Measurements from ENCODE around the gene FGB. TPM values are rescaled to one million over a fixed set of nuclear protein-coding genes. Genes with fewer than 3 reads are reported as not detected.

The FGB gene
- total RNA-seq, 1 donor from 2014 or later, result not detected

- no peak for DNase-seq (ENCODE audit: low read depth)
Observed at GRCh38 chr4:154565704-154566103, 2.9 kb downstream of the FGB start.

- no peak for DNase-seq (ENCODE audit: low read depth)
Observed at GRCh38 chr4:154566639-154567204, 3.9 kb downstream of the FGB start.

DNA sequence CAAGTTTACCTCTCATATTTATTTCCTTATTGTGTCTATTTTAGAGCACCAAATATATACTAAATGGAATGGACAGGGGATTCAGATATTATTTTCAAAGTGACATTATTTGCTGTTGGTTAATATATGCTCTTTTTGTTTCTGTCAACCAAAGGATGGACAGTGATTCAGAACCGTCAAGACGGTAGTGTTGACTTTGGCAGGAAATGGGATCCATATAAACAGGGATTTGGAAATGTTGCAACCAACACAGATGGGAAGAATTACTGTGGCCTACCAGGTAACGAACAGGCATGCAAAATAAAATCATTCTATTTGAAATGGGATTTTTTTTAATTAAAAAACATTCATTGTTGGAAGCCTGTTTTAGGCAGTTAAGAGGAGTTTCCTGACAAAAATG is 6.2 kb downstream of the FGB start:
- no peak for DNase-seq (ENCODE audit: low read depth)

GRCh38 chr4:154569584-154569983 is 6.8 kb downstream of the FGB start:
- DNase-seq (ENCODE audit: low read depth), result no peak

GRCh38 chr4:154573190-154573870 is 10.5 kb downstream of the FGB start:
- no peak for DNase-seq (ENCODE audit: low read depth)

GRCh38 chr4:154574311-154574710 is 11.5 kb downstream of the FGB start:
- no peak for DNase-seq (ENCODE audit: low read depth)

- no peak for DNase-seq (ENCODE audit: low read depth)
Observed at GRCh38 chr4:154577324-154577723, 14.5 kb downstream of the FGB start.

DNA sequence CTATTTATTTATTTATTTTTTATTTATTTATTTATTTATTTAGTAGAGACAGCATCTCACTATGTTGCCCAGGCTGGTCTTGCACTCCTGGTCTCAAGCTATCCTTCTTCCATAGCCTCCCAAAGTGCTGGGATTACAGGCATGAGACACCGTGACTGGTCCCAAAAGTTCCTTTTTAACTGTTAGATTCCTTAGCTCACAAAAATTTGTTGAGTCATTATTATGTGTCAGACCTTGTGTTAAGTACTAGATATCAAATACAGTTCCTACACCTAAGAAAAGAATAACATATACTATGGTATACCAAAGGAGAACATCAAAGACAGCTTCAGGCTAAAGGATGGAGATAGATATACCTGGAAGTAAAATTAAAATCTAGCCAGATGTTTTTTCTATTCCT is 16.1 kb downstream of the FGB start:
- no peak for DNase-seq (ENCODE audit: low read depth)

DNA sequence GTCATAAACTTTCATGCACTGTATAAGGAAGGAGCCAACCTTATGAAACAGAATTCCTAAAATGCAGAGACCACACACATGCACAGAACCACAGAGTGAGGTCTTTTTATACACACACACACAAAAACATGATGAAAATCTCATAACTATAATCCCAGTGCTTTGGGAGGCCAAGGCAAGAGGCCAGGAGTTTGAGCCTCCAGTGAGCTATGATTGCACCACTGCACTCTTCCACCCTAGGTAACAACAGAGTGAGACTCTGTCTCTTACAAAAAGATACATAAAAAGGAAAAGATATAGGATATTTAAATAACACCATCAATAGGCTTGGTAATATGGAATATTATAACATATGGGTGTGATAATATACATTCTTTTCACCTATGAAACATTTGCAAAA is 17.1 kb downstream of the FGB start:
- DNase-seq (ENCODE audit: low read depth), result no peak

GRCh38 chr4:154582723-154583122 is 19.9 kb downstream of the FGB start:
- no peak for DNase-seq (ENCODE audit: low read depth)

- DNase-seq (ENCODE audit: low read depth), result no peak
Observed at GRCh38 chr4:154583230-154583629, 20.4 kb downstream of the FGB start.

GRCh38 chr4:154583677-154584076 is 20.9 kb downstream of the FGB start:
- DNase-seq (ENCODE audit: low read depth), result no peak

DNA sequence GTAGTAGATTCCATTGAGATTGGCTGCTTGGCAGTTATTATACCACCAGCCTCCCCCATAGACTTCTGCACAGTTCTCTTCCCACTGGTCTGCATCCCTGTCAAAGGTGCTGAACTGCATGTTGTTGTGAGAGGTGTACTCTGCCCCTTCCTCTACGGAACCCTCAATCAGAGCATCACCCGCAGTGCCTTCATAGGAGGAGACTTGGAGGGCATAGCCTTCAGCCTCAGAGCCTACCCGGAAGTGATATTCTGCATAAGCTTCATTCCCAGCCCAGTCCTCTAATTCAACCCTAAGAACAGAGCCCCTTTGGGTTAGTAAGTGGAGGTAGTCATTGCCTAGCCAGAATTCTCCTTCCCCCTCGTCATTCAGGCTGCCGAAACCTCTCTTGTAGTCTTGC is 21.4 kb downstream of the FGB start:
- no peak for DNase-seq (ENCODE audit: low read depth)

DNA sequence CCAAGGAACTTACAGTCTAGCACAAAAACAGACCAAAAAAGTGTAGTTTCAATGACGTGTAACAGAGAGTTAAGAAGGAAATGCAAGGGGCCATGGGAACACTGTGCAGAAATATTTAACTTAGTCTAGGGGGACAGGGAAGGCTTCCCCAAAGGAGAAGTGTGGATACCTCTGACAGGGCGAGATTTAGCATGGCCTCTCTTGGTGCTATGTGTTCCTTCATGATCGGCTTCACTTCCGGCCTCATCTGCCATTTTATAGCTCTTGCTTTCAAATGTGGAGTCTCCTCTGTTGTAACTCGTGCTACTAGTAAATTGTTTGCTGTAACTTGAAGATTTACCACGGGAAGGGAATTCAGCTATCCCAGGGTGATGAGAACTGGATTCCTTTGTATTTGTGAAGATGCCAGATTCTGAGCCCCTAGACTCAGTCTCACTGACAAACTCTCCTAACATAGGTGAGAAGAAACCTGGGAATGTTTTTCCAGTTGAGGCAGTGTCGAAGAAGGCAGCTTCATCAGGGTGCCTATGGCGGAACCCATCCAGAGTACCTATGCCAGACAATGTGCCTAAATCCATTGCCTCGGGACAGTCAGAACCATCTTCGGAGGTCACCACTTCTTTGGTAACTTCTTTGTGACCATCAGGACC is 22.7 kb downstream of the FGB start:
- DNase-seq (ENCODE audit: low read depth), result no peak

- no peak for DNase-seq (ENCODE audit: low read depth)
Observed at GRCh38 chr4:154586296-154587033, 23.7 kb downstream of the FGB start.

- DNase-seq (ENCODE audit: low read depth), result no peak
Observed at GRCh38 chr4:154588198-154588597, 25.4 kb downstream of the FGB start.

DNA sequence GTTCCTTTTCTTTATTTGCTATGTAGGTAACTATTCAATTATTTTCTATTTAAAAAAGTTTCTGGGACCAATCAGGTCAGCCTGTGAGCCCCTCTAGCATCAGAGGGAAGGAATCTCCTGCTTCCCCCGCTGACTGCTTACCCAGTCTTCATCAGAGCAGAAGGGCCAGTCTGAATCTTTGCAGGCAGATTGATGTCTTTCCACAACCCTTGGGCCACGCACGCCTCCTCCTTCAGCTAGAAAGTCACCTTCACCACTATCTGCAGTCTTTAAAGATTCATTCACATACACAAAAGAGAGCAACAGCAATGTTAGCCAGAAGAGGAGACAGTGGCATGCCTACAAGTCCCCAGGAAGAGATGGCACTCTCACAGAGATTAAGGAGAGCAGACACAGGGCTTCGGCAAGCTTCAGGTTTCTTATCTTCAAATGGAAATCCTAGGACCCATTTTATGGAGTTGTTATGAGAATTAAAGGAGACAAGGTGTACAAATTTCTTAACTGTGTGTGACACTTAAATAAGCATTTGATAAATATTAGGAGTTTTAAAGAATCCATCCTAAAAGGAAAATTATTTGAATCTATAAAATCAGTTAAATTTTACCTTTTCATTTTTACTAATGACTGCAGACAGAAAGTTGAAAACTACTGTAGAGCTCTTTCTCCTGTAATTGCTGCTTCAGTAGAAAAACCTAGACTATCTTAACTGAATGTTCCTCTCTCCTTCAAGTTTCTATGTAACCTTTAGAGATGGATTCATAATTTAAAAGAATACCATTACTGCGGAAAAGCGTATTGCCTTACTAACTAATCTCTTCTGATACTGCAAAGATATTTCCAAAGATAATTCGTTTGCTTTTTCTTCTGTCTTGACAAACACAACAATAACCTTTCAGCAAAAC is 26.7 kb downstream of the FGB start:
- no peak for DNase-seq (ENCODE audit: low read depth)

GRCh38 chr4:154590329-154591006 is 27.7 kb downstream of the FGB start, which contains the start of gene FGA:
Gene FGA (minus strand): TSS chr4:154590742. CDS start chr4:154590687, 55 bp downstream.
- DNase-seq (ENCODE audit: low read depth), result no peak

DNA sequence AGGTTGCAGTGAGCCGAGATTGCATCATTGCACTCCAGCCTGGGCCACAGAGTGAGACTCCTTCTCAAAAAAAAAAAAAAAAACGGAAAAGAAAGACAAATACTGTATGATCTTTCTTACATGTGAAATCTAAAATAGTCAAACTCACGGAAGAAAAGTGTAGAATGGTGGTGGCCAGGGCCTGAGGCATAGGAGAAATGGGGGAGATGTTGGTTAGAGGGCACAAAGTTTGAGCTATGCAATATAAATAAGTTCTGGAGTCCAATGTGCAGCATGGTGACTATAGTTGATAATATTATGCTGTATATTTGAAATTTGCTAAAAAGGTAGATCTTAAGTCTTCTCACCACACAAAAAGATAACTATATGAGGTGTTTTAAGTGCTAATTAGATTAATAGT is 29.1 kb downstream of the FGB start:
- no peak for DNase-seq (ENCODE audit: low read depth)

GRCh38 chr4:154593868-154594267 is 31.1 kb downstream of the FGB start:
- DNase-seq (ENCODE audit: low read depth), result no peak

Measured in myocyte (in vitro differentiated cells).